Thoracic aorta (tissue), 2 donors: ENCODE data around the gene ZNF3. TPM values are rescaled to one million over a fixed set of nuclear protein-coding genes. Genes with fewer than 3 reads are reported as not detected.

Experiments used
- ATAC-seq: fragments of 150-250 bp; one replicate; pipeline ENCODE4 v1.8.0; 2017; ENCODE audit warnings: low read depth; ENCODE audit not compliant: insufficient number of reproducible peaks, low FRiP score
- DNase-seq: peaks from one replicate; pipeline ENCODE4 v3.0.0-alpha.2; 2020; ENCODE audit warnings: low spot score
- H3K27ac ChIP-seq, 2 donors: fragments of 200-600 bp; sonication (generic); 1 replicate in 1 of 2; 2 replicates in 1 of 2; pipeline ENCODE4 v1.5.1; 2016; ENCODE audit warnings: mild to moderate bottlenecking in 2 of 2, moderate library complexity in 2 of 2
- H3K27me3 ChIP-seq: fragments of 200-600 bp; sonication (generic); replicated peaks from 2 replicates; pipeline ENCODE4 v1.6.0; 2016; ENCODE audit warnings: mild to moderate bottlenecking; ENCODE audit not compliant: insufficient read depth
- H3K36me3 ChIP-seq: fragments of 200-600 bp; sonication (generic); one replicate; pipeline ENCODE4 v1.5.1; 2016
- H3K4me1 ChIP-seq, 2 donors: fragments of 200-600 bp; sonication (generic); 1 replicate in 1 of 2; 2 replicates in 1 of 2; pipeline versions ENCODE4 v1.5.1 to v1.6.0; 2016; ENCODE audit warnings: low read depth in 2 of 2, mild to moderate bottlenecking in 1 of 2; ENCODE audit not compliant: control insufficient read depth in 1 of 2
- H3K4me3 ChIP-seq: fragments of 200-600 bp; sonication (generic); 2 replicates; pipeline ENCODE4 v1.5.1; 2016; ENCODE audit warnings: mild to moderate bottlenecking
- H3K9me3 ChIP-seq: fragments of 200-600 bp; sonication (generic); 2 replicates; pipeline ENCODE4 v1.5.1; 2016
- total RNA-seq, 2 donors: library from RNA; depleted of rRNA; stranded (reverse); fragments of >200 nt; gene quantifications; one replicate each; pipeline versions ENCODE4 v1.1.0 to v1.2.3, GENCODE V29; 2016
- TF ChIP-seq, protein P1 (sequence below): fragments of 200-600 bp; sonication (generic); IDR thresholded peaks from one replicate; pipeline ENCODE4 v1.5.1; 2019; ENCODE audit warnings: antibody characterized with exemption

Gene ZNF3
- total RNA-seq, 2 donors from 2014 or later, result 15.2 to 29.6 TPM

DNA sequence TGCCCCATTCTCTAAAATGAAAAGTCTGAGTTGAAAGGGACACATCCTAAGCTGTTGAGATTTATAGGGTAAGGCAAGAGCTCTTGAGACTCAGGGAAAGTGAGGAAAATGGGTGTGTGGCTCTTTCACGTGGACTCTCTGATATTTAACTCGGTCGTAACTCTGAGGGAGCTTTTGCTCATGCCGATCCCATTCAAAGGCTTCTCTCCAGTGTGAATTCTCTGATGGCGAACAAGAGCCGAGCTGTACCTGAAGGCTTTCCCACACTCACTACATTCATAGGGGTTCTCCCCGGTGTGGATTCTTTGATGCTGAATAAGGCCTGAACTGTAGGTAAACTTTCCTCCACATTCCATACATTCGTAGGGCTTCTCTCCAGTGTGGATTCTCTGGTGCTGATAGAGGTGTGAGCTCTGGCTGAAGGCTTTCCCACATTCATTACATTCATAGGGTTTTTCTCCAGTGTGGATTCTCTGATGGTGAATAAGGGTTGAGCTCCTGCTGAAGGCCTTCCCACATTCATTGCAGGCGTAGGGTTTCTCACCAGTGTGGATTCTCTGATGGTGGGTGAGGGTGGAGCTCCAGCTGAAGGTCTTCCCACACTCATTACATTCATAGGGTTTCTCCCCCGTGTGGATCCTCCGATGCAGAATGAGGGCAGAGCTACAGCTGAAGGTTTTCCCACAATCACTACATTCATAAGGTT, 10.4 kb downstream of the ZNF3 start:
- no peak for DNase-seq
- no peak for ATAC-seq
- peaks cover 66% of the 10 kb centered on the region for H3K36me3 ChIP-seq
- no peak overlapping the region for H3K27ac ChIP-seq
- no peak overlapping the region for H3K4me3 ChIP-seq
- TF ChIP-seq, protein P1, sequence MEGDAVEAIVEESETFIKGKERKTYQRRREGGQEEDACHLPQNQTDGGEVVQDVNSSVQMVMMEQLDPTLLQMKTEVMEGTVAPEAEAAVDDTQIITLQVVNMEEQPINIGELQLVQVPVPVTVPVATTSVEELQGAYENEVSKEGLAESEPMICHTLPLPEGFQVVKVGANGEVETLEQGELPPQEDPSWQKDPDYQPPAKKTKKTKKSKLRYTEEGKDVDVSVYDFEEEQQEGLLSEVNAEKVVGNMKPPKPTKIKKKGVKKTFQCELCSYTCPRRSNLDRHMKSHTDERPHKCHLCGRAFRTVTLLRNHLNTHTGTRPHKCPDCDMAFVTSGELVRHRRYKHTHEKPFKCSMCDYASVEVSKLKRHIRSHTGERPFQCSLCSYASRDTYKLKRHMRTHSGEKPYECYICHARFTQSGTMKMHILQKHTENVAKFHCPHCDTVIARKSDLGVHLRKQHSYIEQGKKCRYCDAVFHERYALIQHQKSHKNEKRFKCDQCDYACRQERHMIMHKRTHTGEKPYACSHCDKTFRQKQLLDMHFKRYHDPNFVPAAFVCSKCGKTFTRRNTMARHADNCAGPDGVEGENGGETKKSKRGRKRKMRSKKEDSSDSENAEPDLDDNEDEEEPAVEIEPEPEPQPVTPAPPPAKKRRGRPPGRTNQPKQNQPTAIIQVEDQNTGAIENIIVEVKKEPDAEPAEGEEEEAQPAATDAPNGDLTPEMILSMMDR, result no peak
- H3K4me1 ChIP-seq, result peaks cover 0 to under 1% of the 10 kb centered on the region in 2 donors
- no peaks in the 10 kb centered on the region for H3K27me3 ChIP-seq
- H3K9me3 ChIP-seq, result peaks cover 13% of the 10 kb centered on the region

DNA sequence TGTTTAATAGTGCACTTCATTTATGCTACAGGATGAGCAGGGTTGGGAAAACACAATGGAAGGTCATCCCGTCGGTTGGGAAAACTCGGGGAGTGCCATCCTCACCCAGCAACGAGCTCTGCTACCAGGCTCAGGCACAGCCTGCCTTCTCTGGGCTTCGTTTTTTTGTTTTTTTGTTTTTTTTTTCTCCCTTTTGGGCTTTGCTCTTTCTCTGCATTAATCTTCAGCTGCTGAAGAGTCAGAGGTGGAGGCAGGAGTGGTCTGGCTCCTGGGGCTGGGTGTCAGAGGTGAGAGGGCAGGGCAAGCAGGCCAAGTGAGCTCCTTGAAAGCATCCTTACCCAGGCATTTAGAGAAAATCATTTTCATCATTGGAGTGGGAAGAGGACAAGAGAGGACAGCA, 11.5 kb downstream of the ZNF3 start:
- Histone ChIP-seq H3K4me1 (peaks cover 0 to 8% of the 10 kb centered on the region in 2 donors), H3K27me3 (no peaks in the 10 kb centered on the region), H3K36me3 (peaks cover 54% of the 10 kb centered on the region), H3K27ac (no peak overlapping the region), H3K4me3 (no peak overlapping the region), H3K9me3 (peaks cover 13% of the 10 kb centered on the region)
- ATAC-seq (no peak), DNase-seq (no peak)
- TF ChIP-seq, protein P1, result no peak

DNA sequence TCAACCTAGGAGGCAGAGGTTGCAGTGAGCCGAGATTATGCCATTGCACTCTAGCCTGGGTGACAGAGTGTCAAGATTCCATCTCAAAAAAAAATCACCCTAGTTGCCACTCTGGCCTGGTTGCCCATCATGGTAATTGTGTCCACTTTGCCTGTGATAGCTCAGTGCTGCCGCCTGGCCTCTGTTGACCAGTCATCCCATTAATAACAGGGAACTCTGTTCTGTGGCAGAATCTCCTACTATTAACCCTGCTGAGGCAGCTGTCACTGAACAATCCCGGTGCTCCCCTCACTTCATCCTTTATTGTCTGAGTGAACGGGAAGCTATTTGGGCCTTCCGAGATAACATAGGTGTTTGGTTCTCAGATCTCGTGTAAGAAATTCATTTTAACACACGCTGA, 14.6 kb downstream of the ZNF3 start:
- H3K4me1 ChIP-seq, result peaks cover 0 to 8% of the 10 kb centered on the region in 2 donors
- H3K36me3 ChIP-seq, result peaks cover 40% of the 10 kb centered on the region
- H3K9me3 ChIP-seq, result peaks cover 8% of the 10 kb centered on the region
- ATAC-seq, result no peak
- TF ChIP-seq, protein P1, result no peak
- DNase-seq, result no peak
- no peak overlapping the region for H3K27ac ChIP-seq
- H3K4me3 ChIP-seq, result no peak overlapping the region
- H3K27me3 ChIP-seq, result no peaks in the 10 kb centered on the region

DNA sequence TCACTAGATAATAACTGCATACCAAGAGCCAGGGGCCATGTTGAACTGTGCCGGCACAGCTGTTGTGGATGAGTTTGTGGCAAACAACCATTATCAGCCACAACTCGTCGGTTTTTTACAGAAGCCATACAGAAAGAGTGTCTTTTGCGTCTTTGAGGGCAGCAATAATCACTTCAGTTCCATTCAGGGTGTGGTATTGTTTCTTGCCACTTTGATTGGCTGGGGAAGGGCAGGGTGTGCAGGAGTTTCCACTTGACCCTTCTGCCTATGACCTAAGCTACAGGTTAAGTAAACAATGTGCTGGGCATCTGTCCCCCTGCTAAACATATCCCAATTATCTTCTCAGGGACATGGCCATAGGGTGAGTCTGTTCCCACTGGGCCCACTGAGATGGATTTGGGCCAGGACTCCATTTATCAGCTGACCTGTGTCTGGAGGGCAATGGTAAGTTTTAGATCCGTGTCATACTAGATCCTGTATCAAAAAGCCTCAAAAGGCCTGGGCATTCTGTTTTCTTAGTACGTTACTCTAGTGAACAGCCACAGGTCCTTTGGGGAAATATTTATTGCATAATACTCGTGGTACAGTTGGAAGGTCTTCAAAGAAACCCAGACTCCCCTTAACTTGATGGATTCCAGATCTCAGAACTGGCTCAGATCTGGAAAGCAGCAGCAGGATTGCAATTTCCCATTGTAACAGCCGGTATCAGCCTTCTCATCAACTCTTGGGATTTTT, 15.9 kb downstream of the ZNF3 start:
- ATAC-seq (no peak), DNase-seq (no peak)
- Histone ChIP-seq H3K27me3 (no peaks in the 10 kb centered on the region), H3K36me3 (peaks cover 32% of the 10 kb centered on the region), H3K9me3 (no peaks in the 10 kb centered on the region), H3K4me3 (no peak overlapping the region), H3K27ac (no peak overlapping the region), H3K4me1 (peaks cover 0 to 8% of the 10 kb centered on the region in 2 donors)
- TF ChIP-seq, protein P1, result no peak

DNA sequence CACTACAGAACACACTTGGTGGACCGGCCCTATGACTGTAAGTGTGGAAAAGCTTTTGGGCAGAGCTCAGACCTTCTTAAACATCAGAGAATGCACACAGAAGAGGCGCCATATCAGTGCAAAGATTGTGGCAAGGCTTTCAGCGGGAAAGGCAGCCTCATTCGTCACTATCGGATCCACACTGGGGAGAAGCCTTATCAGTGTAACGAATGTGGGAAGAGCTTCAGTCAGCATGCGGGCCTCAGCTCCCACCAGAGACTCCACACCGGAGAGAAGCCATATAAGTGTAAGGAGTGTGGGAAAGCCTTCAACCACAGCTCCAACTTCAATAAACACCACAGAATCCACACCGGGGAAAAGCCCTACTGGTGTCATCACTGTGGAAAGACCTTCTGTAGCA, 17.4 kb downstream of the ZNF3 start:
- TF ChIP-seq, protein P1, result no peak
- H3K27ac ChIP-seq, result no peak overlapping the region
- H3K4me3 ChIP-seq, result no peak overlapping the region
- H3K9me3 ChIP-seq, result no peaks in the 10 kb centered on the region
- peaks cover 0 to 8% of the 10 kb centered on the region in 2 donors for H3K4me1 ChIP-seq
- H3K36me3 ChIP-seq, result peaks cover 22% of the 10 kb centered on the region
- ATAC-seq (no peak), DNase-seq (no peak)
- H3K27me3 ChIP-seq, result no peaks in the 10 kb centered on the region
